Esophagus (tissue), 2 donors: ENCODE measurements around the gene CHRNG. TPM values are rescaled to one million over a fixed set of nuclear protein-coding genes. Genes with fewer than 3 reads are reported as not detected.
"Not testable (repeated sequence)": the region's sequence is repeated elsewhere in the genome, so short reads cannot be mapped to it uniquely, and the experiment has no call there.

ENCODE experiments used
- H3K27ac ChIP-seq, 2 donors: one replicate each; pipeline ENCODE4 v1.5.1; 2013; ENCODE audit warnings: low read depth in 2 of 2, mild to moderate bottlenecking in 2 of 2, inconsistent platforms in 1 of 2, low read length in 1 of 2, moderate library complexity in 1 of 2
- H3K27me3 ChIP-seq, 2 donors: one replicate each; pipeline ENCODE4 v1.6.1; 2013; ENCODE audit warnings: low read length in 2 of 2, control low read depth in 1 of 2, mild to moderate bottlenecking in 1 of 2; ENCODE audit not compliant: insufficient read depth in 2 of 2, control insufficient read depth in 1 of 2
- H3K36me3 ChIP-seq, 2 donors: one replicate each; pipeline ENCODE4 v1.6.1; 2013; ENCODE audit warnings: low read length in 1 of 2; ENCODE audit not compliant: control insufficient read depth in 2 of 2, insufficient read depth in 2 of 2
- H3K4me1 ChIP-seq, 2 donors: one replicate each; pipeline ENCODE4 v1.6.1; 2013; ENCODE audit warnings: low read length in 1 of 2; ENCODE audit not compliant: control insufficient read depth in 2 of 2, insufficient read depth in 2 of 2
- H3K4me3 ChIP-seq, 2 donors: one replicate each; pipeline ENCODE4 v1.5.1; 2013; ENCODE audit warnings: low read length in 2 of 2, mild to moderate bottlenecking in 2 of 2, low read depth in 1 of 2, moderate library complexity in 1 of 2
- H3K9me3 ChIP-seq, 2 donors: one replicate each; pipeline ENCODE4 v1.6.1; 2013; ENCODE audit warnings: mild to moderate bottlenecking in 2 of 2, low read depth in 1 of 2, low read length in 1 of 2, moderate library complexity in 1 of 2; ENCODE audit not compliant: control insufficient read depth in 2 of 2, insufficient read depth in 1 of 2
- WGBS, 2 donors: extraction: QIAGEN DNeasy Blood & Tissue Kit; methylation state at CpG; one replicate each; pipeline ENCODE4 v1.1.7; 2013; 5-methylcytosine and 5-hydroxymethylcytosine counted together
- polyA plus RNA-seq, 2 donors: library from polyadenylated mRNA; stranded (reverse); fragments of 200-250 nt; gene quantifications; one replicate each; pipeline ENCODE4 v1.2.3, GENCODE V29; 2013
- donor health status: healthy with polysubstance abuse.
- donor health status: Bipolar disorder and iron deficiency.

CHRNG gene
- polyA plus RNA-seq, 2 donors: not detected

DNA sequence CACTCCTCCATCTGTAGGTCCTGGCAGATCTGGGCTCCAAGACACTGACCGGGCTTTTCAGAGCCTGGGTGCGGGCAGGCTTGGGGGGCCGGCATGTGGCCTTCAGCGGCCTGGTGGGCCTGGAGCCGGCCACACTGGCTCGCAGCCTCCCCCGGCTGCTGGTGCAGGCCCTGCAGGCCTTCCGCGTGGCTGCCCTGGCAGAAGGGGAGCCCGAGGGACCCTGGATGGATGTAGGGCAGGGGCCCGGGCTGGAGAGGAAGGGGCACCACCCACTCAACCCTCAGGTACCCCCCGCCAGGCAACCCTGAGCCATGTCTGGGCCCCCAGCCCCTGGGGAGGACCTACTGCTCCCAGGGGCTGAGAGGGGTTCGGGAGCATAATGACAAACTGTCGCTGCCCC, 14.3 kb upstream of the CHRNG start:
- Histone ChIP-seq H3K9me3 (no peaks in the 10 kb centered on the region), H3K4me1 (peaks cover 3 to 11% of the 10 kb centered on the region in 2 donors), H3K4me3 (no peak overlapping the region), H3K27ac (no peak overlapping the region), H3K36me3 (no peaks in the 10 kb centered on the region), H3K27me3 (peaks cover 0 to 24% of the 10 kb centered on the region in 2 donors)
- 85 to 87% methylated on average over 14 of the region's 14 CpGs for WGBS, 2 donors

DNA sequence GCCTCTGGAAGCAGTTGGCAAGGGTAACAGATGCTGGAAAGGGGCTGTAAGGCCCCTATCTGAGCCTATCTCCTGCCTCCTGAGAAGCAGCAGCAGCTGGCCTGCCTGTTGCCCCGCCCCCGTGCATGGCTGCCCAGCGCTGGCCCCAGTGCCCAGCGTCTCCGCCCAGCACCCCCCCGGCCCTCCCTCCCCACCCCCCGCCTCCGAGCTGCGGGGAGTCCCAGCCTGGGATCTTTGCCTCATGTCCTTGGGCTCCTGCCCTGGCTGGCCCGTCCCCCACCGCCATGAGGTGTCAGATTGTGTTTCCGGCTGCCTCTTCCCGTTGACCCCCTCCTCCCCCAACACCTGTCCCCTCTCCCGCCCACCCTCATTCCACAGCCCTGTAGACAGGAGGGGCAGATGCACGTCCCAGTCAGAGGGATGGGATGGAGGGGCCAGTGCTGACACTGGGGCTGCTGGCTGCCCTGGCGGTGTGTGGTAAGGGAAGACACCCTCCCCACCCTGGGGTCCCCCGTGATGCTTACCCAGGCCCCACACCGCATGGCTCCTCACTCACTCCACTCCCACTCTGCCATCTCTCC, 13.6 kb upstream of the CHRNG start, which contains the start of gene CHRND:
Gene CHRND (plus strand): TSS at position 370 of the 581 bp plus-strand sequence. CDS start 56 bp downstream, at position 426.
- no peaks in the 10 kb centered on the region for H3K36me3 ChIP-seq

DNA sequence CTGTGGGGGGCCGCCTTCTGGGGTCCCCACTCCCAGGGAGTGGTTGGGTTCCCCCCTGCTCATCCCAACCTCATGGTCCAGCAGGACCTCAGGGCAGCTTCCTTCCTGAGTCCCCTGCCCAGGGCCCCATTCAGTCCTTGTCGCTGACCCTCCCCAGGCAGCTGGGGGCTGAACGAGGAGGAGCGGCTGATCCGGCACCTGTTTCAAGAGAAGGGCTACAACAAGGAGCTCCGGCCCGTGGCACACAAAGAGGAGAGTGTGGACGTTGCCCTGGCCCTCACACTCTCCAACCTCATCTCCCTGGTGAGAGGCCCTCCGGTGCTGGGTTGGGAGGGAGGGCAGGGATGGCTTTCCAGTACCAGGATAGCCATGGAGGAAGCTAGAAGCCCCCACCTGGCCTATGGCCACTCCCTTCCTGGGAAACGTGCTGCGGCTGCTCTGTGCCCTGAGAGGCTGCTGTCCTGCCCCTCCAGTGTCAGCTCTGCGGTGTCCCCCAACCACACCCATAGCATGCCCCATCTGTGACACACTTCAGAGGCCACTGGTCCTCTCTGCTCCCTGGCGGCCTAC, 13.0 kb upstream of the CHRNG start:
- WGBS, 2 donors: 66 to 74% methylated on average over 13 of the region's 13 CpGs
- Histone ChIP-seq H3K4me1 (peaks cover 3 to 11% of the 10 kb centered on the region in 2 donors), H3K27me3 (peaks cover 0 to 19% of the 10 kb centered on the region in 2 donors)

More for the DNA sequence above, 13.6 kb upstream of the CHRNG start, which contains the start of gene CHRND:
- WGBS, 2 donors: 13 to 16% methylated on average over 11 to 18 of the region's 18 CpGs
- Histone ChIP-seq H3K4me3 (no peak within 1 kb of the TSS), H3K27me3 (peaks cover 0 to 24% of the 10 kb centered on the region in 2 donors), H3K9me3 (no peaks in the 10 kb centered on the region), H3K4me1 (peaks cover 3 to 11% of the 10 kb centered on the region in 2 donors), H3K27ac (no peak within 1 kb of the TSS)

DNA sequence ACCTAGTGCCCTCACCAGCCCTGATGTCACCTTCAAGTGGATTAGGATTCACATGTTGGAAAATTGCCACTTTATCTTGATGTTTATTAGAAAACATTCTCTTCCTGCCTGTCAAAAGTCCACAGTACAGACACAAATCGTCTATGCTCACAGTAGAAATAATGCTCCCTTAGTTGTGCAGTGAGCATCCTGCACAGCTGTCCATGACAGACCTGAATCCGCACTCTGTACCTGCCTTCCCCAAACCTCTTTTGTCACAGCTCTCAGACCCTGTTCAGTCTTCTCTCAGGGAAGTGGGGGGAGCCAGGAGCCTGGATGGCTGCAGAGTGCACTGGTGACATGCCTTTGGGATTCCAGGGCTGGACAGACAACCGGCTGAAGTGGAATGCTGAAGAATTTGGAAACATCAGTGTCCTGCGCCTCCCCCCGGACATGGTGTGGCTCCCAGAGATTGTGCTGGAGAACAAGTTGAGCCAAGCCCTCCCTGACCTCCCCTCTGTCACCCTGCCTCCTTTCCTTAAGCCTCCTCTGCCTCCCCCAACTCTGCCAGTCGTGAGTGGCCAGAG, 11.5 kb upstream of the CHRNG start:
- H3K4me3 ChIP-seq: no peak overlapping the region
- no peaks in the 10 kb centered on the region for H3K9me3 ChIP-seq
- no peak overlapping the region for H3K27ac ChIP-seq
- H3K36me3 ChIP-seq: no peaks in the 10 kb centered on the region
- peaks cover 0 to 11% of the 10 kb centered on the region in 2 donors for H3K27me3 ChIP-seq
- peaks cover 3 to 11% of the 10 kb centered on the region in 2 donors for H3K4me1 ChIP-seq
- WGBS, 2 donors: 76 to 78% methylated on average over 6 of the region's 6 CpGs

More for the DNA sequence above, 13.0 kb upstream of the CHRNG start:
- H3K27ac ChIP-seq: no peak overlapping the region
- H3K4me3 ChIP-seq: no peak overlapping the region
- no peaks in the 10 kb centered on the region for H3K9me3 ChIP-seq
- no peaks in the 10 kb centered on the region for H3K36me3 ChIP-seq

DNA sequence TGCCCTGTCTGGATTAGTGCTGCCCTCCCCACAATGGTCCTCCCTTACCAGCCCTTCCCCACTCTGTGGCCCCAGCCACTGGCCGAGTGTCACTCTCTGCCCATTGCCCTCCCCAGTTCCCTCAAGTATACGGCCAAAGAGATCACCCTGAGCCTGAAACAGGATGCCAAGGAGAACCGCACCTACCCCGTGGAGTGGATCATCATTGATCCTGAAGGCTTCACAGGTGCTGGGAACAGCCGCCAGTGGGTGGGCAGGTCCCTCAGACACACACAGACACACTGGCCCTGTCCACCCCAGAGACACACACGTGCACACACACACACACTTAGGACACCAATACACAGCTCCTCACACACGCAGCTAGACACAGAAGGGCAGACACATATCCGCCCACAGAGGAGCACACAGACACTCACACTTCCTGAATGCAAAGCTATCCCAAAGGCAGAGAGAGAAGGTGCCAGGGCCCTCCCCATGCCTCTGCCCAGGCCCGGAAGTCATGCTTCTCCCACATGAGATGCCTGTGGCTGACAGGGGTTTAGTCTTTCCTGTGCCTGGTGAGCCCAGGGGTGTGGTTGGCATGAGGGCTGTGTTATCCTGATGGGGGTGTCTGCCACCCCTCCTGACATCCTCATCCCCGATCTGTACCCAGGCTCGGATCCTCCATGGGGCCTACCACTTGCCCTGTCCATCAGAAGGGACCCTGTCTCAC, 10.6 kb upstream of the CHRNG start:
- H3K9me3 ChIP-seq: no peaks in the 10 kb centered on the region
- H3K4me1 ChIP-seq: peaks cover 0 to 5% of the 10 kb centered on the region in 2 donors
- no peak overlapping the region for H3K4me3 ChIP-seq
- H3K27me3 ChIP-seq: peaks cover 0 to 8% of the 10 kb centered on the region in 2 donors
- 74 to 79% methylated on average over 11 of the region's 11 CpGs for WGBS, 2 donors
- no peak overlapping the region for H3K27ac ChIP-seq
- H3K36me3 ChIP-seq: no peaks in the 10 kb centered on the region

DNA sequence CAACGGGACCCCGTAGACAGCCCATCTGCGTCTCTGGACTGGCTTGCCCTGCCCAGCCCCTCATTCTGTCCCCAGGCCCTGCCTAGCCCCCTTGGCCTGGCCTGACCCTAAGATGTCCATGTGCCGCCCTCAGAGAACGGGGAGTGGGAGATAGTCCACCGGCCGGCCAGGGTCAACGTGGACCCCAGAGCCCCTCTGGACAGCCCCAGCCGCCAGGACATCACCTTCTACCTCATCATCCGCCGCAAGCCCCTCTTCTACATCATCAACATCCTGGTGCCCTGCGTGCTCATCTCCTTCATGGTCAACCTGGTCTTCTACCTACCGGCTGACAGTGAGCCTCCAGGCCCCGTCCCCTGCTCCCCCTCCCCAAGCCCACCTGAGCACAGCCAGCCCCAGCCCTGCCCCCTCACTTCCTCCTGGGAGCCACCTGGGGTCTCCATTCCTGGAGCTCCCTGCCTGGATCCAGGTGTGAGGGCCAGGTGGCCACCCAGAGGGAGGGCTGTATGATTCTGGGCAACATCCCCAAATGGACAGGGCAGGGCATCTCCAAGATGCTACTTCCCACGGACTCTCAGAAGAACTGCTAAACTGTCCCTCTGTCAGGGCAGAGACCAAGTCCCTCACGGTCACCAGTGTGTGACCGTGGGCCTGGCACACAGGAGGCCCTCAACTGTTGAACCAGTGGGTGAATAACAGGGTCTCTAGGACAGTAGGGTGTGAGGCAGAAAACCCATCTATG, 9.5 kb upstream of the CHRNG start:
- Histone ChIP-seq H3K27ac (no peak overlapping the region), H3K4me3 (no peak overlapping the region), H3K36me3 (no peaks in the 10 kb centered on the region), H3K4me1 (no peaks in the 10 kb centered on the region), H3K9me3 (peaks cover 0 to under 1% of the 10 kb centered on the region in 2 donors), H3K27me3 (no peaks in the 10 kb centered on the region)
- 86 to 88% methylated on average over 17 of the region's 17 CpGs for WGBS, 2 donors

DNA sequence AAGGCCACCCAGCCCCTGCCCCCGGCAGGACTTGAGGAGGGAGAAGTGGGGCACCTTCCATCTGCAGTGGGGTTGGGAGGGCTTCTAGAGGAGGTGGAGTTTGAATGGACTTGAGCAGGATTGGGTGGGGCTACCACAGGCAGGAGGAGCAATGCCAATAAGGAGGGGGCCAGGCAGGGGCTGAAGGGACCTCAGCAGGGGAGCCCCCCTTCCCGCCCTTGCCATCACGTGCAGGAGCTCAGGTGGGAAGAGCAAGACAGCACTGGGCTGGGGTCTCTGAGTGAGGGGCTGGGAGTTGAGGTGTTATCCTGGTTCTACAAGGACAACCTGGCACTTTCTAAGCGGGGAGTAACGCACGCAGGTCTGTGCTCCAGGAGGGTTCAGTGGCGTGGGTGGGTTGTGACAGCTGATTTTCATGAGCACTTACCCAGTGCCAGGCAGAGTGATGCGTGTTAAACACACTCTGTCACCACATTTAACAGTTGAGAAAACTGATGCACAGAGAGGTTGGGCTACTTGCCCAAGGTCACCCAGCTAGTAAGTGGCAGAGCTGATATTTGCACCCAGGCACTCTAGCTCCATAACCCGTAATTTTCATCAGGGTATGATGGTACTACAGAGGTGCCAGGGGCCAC, 8.7 kb upstream of the CHRNG start:
- Histone ChIP-seq H3K4me1 (no peaks in the 10 kb centered on the region), H3K9me3 (peaks cover 0 to 2% of the 10 kb centered on the region in 2 donors), H3K36me3 (no peaks in the 10 kb centered on the region), H3K27ac (no peak overlapping the region), H3K4me3 (no peak overlapping the region), H3K27me3 (no peaks in the 10 kb centered on the region)
- WGBS, 2 donors: 69 to 72% methylated on average over 9 of the region's 9 CpGs

DNA sequence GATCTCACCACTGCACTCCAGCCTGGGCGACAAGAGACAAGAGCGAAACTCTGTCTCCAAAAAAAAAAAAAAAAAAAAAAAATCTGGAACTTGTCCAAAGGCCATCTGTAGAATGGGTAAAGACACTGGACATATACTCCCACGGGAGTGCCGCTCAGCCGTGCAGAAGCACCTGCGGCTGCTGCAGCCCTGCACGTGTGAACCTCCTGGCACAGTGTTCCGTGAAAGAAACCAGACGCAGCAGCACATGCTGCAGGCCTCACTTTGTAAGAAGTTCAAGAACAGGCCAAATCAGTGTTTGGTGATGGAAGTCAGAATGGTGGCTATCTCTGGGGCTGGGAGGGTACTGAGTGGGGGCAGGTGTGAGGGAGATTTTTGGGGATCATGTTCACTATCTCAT, 7.1 kb upstream of the CHRNG start:
- Histone ChIP-seq H3K9me3 (peaks cover 0 to 6% of the 10 kb centered on the region in 2 donors), H3K4me1 (no peaks in the 10 kb centered on the region), H3K27ac (no peak overlapping the region), H3K27me3 (no peaks in the 10 kb centered on the region), H3K36me3 (no peaks in the 10 kb centered on the region), H3K4me3 (no peak overlapping the region)
- WGBS, 2 donors: 64 to 72% methylated on average over 9 of the region's 9 CpGs

DNA sequence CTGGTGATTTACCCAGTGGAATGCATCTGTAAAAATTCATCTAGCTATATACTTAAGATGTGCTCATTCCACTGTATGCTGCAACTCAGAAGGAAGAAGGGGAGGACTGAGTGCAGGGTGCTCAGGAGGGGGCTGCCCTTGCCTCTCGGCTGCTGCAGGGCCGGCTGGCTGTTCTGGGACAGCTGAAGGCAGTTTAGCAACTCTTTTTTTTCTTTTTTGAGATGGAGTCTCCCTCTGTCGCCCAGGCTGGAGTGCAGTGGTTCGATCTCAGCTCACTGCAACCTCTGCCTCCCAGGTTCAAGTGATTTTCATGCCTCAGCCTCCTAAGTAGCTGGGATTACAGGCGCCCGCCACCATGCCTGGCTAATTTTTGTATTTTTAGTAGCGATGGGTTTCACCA, 6.7 kb upstream of the CHRNG start:
- H3K27ac ChIP-seq, H3K36me3 ChIP-seq, H3K27me3 ChIP-seq, H3K4me1 ChIP-seq, H3K4me3 ChIP-seq, H3K9me3 ChIP-seq: not testable (repeated sequence)
- WGBS, 2 donors: 85 to 89% methylated on average over 7 of the region's 7 CpGs
